ENCODE results near the gene LZTFL1.

DNA sequence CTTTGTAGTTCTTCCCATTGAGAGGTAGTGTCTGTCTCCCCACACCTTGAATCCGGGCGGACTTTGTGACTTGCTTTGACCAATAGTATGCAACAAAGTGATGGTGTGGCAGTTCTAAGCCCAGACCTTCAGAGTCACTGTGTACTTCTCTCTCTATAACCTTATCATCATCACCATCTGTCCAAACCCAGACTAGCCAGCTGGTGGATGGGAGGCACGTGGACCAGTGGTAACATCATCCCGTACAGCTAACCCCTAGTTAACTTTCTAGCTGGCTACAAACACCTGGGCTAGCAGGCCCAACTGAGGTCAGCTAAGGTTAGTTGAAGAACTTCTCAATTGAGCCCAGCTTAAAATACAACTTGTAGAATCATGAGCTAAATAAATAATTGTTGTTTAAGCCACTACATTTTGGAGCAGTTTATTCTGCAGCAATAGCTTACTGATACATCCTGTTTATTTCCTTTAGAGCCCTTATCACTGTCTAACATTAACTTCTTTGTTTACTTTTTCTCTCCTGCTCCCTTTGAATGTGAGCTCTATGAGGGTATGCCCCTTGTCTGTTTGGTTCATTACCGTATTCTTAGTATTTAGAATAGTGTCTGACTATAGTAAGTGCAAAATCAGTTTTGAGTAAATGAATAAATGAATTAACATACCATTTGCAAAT, 32.9 kb upstream of the LZTFL1 start:
- TF ChIP-seq EGR1 (IDR thresholded peaks at IDR 0.05), result no peak
- no peak for TF ChIP-seq EP300 (IDR thresholded peaks at IDR 0.05; ENCODE audit: borderline replicate concordance)
